T-helper 2 cell treated with Interferon-gamma antibody and Interleukin-4, amounts not matched to agents 5 μg/mL and 100 μg/mL, for 36 hours (primary cell): ENCODE measurements around the gene BSCL2.
A peak's percentile ranks its signal among the peaks of the same experiment; 100 is the strongest.
"Not testable (repeated sequence)": the region's sequence is repeated elsewhere in the genome, so short reads cannot be mapped to it uniquely, and the experiment has no call there.

Experiments
- DNase-seq: peaks from one replicate; pipeline ENCODE4 v3.0.0; 2021; ENCODE audit warnings: low spot score
- H3K27ac Mint-ChIP-seq: one replicate; pipeline ENCODE4 v1.8.0; 2021; ENCODE audit warnings: mild to moderate bottlenecking, mixed read lengths
- H3K27me3 Mint-ChIP-seq: one replicate; pipeline ENCODE4 v1.8.0; 2021; ENCODE audit warnings: low read depth, mixed read lengths
- H3K36me3 Mint-ChIP-seq: one replicate; pipeline ENCODE4 v1.8.0; 2021; ENCODE audit warnings: low read depth, mixed read lengths
- H3K4me1 Mint-ChIP-seq: one replicate; pipeline ENCODE4 v1.8.0; 2021; ENCODE audit warnings: low read depth, mixed read lengths
- H3K4me3 Mint-ChIP-seq: one replicate; pipeline ENCODE4 v1.8.0; 2022; ENCODE audit warnings: mild to moderate bottlenecking, moderate library complexity, mixed read lengths
- H3K9me3 Mint-ChIP-seq: one replicate; pipeline ENCODE4 v1.8.0; 2021; ENCODE audit warnings: mixed read lengths

BSCL2 gene

DNA sequence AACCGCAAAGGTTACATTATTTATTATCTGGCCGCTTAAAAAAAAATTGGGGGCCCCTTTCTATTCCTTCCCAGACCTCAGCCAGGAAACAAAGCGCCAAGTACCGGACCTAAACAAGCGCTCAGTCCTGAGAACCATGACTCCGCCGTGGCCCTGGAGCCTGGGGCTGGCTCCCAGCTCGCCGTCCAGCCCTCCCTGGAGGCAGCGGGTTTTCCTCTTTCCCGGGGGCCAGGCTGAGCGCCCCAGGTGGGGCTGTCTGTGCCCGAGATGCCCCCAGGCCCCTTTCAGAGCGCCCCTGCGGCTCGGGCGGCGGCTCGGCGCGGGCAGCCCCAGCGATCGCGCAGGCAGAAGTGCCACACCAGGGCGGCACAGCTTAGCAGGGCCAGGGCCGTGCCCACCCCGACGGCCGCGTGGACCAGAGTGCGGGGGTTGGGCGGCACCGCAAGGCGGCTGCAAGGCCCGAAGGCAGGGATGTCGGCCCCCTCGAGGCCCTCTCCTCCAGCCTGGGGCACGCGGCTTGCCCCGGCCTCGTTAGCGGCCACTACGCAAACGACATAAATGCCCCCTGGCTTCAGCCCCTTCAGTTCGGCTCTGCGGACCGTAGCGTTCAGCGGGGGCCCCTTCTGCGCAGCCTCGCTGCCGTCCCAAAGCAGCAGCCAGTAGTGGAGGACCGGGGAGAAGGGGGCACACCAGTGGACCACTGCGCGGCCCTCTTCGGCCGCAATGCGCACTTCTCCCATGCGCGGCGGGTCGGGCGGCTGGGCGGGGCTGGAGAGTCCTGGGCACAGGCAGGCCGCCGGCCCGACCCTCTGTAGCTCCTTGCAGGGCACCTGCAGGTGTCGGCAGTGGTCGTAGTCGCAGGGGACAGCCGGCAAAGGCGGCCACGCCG lies 19.5 kb downstream of the BSCL2 start:
- H3K27ac Mint-ChIP-seq = no peak overlapping the region
- H3K36me3 Mint-ChIP-seq = peaks cover 14% of the 10 kb centered on the region
- H3K4me1 Mint-ChIP-seq = no peaks in the 10 kb centered on the region
- H3K27me3 Mint-ChIP-seq = peaks cover 9% of the 10 kb centered on the region
- no peak for DNase-seq
- H3K9me3 Mint-ChIP-seq = no peaks in the 10 kb centered on the region
- no peak overlapping the region for H3K4me3 Mint-ChIP-seq

DNA sequence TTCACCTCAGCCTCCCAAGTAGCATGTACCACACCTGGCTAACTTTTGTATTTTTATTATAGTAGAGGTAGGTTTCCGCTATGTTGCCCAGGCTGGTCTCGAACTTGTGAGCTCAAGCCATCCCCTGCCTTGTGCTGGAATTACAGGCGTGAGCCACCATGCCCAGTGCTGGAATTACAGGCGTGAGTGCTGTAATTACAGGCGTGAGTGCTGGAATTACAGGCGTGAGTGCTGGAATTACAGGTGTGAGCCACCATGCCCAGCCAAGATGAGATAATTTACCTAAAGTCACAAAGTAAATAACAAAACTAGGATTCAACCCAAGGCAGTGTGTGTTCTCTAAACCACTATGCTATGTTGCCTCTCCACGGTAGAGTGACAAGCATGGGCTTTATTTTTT lies 24.7 kb downstream of the BSCL2 start:
- peaks cover 18% of the 10 kb centered on the region for H3K4me1 Mint-ChIP-seq
- DNase-seq = no peak
- H3K27ac Mint-ChIP-seq = no peak overlapping the region
- H3K36me3 Mint-ChIP-seq = peaks cover 8% of the 10 kb centered on the region
- H3K27me3 Mint-ChIP-seq = peaks cover 5% of the 10 kb centered on the region
- H3K9me3 Mint-ChIP-seq = no peaks in the 10 kb centered on the region
- H3K4me3 Mint-ChIP-seq = no peak overlapping the region

DNA sequence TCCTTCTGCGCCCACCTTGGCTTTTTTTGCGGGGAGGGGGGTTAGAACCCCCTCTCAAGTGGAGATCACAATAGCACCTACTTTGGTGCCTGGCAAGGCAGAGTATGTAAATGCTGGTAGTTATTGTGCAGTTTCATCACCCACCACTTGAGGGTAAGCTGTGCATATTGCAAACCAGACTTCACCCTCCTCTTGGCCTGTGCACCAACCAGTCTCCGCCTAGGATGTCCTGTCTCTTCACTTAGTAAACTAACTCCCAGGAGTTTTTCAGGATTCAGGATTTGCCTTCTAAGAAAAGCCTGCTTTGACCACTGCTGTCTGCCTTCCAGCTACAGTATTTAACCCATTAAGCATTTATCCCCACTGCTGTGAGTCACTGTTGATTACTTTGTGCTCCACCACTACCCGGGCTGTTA lies 26.4 kb downstream of the BSCL2 start:
- H3K4me3 Mint-ChIP-seq = peak overlapping the region; percentile 64
- H3K4me1 Mint-ChIP-seq = peaks cover 30% of the 10 kb centered on the region
- peak overlapping the region; percentile 80 for H3K27ac Mint-ChIP-seq
- no peaks in the 10 kb centered on the region for H3K27me3 Mint-ChIP-seq
- peak; percentile 32 for DNase-seq
- H3K9me3 Mint-ChIP-seq = no peaks in the 10 kb centered on the region
- H3K36me3 Mint-ChIP-seq = peaks cover 20% of the 10 kb centered on the region

DNA sequence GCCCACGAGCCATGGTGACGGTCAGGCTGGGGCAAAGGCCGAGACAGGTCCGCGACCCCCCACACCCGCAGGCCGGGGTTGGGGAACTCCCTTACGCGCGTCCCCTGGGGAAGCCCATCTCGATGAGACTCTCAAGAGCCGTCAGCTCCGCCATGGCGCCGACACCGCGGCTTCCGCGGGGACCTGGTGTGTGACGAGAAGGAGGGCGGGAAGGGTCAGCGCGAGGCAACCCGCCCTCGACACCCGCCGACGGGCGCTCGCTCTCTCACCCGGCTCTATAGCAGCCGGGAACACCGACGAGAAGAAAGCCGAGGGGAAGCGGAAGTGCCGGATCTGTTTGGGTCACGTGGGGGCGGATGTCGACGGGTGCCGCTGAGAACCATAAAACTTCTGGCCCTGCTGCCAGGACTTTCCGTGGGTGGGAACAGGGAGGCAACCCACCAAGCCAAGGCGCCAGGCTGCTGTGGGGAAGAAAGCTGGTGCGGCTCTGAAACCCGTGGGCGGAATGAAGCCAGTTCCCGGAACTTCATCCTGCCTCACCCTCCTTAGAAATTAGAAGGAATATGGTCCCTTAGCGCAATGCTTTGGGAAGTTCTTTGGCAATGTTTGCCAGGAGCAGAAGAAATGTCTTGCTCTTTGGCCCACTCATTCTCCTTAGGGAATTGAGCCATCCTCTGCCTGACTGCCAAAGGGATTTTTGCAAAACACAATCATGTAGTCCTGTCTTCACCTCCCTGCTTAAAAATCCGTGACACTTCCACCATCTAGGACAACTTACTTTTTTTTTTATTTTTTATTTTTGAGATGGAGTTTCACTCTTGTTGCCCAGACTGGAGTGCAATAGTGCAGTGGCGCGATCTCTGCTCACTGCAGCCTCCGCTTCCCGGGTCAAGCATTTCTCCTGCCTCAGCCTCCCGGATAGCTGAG lies 28.2 kb downstream of the BSCL2 start, which contains the start of gene UBXN1:
UBXN1 (minus strand) TSS at position 304 of the 927 bp plus-strand sequence; CDS start at position 154, 150 bp downstream.
- H3K9me3 Mint-ChIP-seq = no peaks in the 10 kb centered on the region

DNA sequence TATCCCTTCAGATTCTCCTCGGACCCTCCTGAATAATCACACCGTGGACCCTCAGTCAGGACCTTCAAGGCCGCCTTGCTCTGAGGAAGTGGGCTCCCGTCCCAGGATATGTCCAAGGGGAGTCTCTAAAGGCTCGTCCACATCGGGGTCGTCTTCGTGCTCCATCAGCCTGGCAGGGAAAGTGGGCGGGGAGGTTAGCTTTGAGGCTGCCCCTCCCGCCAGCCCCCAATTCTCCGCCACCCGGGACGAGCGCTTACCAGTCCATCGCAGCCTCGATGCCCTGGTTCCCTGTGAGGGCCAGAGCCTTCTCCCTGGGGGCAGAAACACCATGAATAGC lies 28.8 kb downstream of the BSCL2 start:
- H3K27me3 Mint-ChIP-seq = no peaks in the 10 kb centered on the region
- peak overlapping the region; percentile 93 for H3K4me3 Mint-ChIP-seq
- DNase-seq = no peak
- H3K4me1 Mint-ChIP-seq = peaks cover 36% of the 10 kb centered on the region
- H3K27ac Mint-ChIP-seq = peak overlapping the region; percentile 92
- H3K36me3 Mint-ChIP-seq = peaks cover 30% of the 10 kb centered on the region
- H3K9me3 Mint-ChIP-seq = no peaks in the 10 kb centered on the region

More for the DNA sequence above, 28.2 kb downstream of the BSCL2 start, which contains the start of gene UBXN1:
- H3K4me1 Mint-ChIP-seq = peaks cover 34% of the 10 kb centered on the region
- peaks cover 27% of the 10 kb centered on the region for H3K36me3 Mint-ChIP-seq
- peak; percentile 86 for DNase-seq
- H3K27me3 Mint-ChIP-seq = no peaks in the 10 kb centered on the region
- H3K27ac Mint-ChIP-seq = peak within 1 kb of the TSS; percentile 92
- peak within 1 kb of the TSS; percentile 93 for H3K4me3 Mint-ChIP-seq

DNA sequence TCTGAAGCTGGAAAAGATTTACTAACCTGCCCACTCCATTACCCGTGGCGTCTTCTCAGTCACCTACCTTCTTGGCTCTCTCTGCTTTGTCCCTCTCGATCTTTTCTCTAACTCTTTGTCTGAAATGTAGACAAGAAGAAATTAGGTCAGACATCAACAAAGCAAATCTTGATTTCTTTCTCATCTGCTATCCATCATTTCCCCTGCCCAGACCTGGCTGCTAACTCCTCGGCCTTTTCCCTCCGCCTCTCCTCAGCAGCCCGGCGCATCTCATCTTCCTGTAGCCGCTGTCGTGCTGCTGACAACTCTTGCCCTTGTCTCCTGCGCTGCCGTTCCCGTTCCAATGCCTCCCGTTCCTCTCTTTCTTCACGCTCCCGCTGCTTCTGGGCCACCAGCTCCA lies 29.5 kb downstream of the BSCL2 start:
- Mint-ChIP-seq H3K27ac (peak overlapping the region; percentile 92), H3K4me1 (peaks cover 41% of the 10 kb centered on the region), H3K4me3 (peak overlapping the region; percentile 93), H3K27me3 (no peaks in the 10 kb centered on the region), H3K9me3 (no peaks in the 10 kb centered on the region), H3K36me3 (peaks cover 31% of the 10 kb centered on the region)
- no peak for DNase-seq

DNA sequence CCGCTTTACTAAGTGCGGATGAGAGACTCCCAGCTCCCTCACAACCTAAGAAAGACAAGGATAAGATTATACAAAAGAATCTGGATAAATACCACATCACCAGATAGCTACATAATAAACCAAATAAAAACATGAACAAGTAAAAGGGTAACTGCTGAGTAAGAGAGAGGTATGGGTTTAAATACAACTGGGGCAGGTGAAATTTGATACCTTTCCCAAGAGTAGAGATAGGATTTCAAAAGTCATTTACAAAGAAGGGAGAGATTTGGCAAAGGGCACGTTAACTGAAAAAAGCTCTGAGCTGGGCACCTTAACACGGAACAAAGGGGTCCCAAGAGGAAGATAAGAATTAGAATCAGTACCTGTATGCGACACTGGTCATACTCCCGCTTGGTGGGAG lies 30.1 kb downstream of the BSCL2 start:
- H3K27me3 Mint-ChIP-seq = no peaks in the 10 kb centered on the region
- DNase-seq = no peak
- H3K27ac Mint-ChIP-seq = peak overlapping the region; percentile 51
- H3K36me3 Mint-ChIP-seq = peaks cover 36% of the 10 kb centered on the region
- H3K4me3 Mint-ChIP-seq = peak overlapping the region; percentile 67
- H3K4me1 Mint-ChIP-seq = peaks cover 44% of the 10 kb centered on the region
- H3K9me3 Mint-ChIP-seq = no peaks in the 10 kb centered on the region

DNA sequence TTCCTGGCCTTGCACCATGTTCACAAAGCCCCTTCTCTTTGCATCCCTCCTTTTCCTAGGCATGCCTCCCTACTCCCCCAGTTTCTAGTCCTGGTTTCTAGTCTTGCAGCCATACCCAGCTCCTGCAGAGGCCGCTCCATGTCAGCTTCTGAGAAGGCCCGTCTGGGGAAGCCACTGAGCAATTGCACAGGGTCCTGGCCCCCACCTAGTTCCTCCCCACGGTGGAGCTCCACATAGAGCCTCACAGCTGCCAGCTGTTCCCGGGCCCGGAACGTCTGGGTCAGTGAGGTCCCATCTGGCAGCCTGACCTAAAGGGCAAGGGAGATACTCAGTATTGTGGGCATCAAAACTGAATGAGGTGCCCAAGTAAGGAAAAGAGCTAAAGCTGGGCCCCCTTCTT lies 30.5 kb downstream of the BSCL2 start:
- Mint-ChIP-seq H3K4me3 (peak overlapping the region; percentile 67), H3K27me3 (no peaks in the 10 kb centered on the region), H3K27ac (no peak overlapping the region), H3K36me3 (peaks cover 39% of the 10 kb centered on the region), H3K4me1 (peaks cover 44% of the 10 kb centered on the region), H3K9me3 (no peaks in the 10 kb centered on the region)
- DNase-seq = no peak

DNA sequence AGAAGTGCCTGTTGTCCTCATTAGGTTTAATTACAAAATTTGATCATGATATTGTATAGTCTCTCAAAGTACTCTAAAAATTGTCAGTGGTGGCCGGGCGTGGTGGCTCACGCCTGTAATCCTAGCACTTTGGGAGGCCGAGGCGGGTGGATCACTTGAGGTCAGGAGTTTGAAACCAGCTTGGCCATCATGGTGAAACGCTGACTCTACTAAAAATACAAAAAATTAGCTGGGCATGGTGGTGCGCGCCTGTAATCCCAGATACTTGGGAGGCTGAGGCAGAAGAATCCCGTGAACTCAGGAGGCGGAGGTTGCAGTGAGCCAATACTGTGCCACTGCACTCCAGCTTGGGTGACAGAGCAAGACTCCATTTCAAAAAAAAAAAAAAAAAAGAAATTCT lies 31.8 kb downstream of the BSCL2 start:
- H3K36me3 Mint-ChIP-seq = peaks cover 44% of the 10 kb centered on the region
- not testable (repeated sequence) for H3K27me3 Mint-ChIP-seq, H3K4me3 Mint-ChIP-seq, DNase-seq, H3K9me3 Mint-ChIP-seq, H3K27ac Mint-ChIP-seq
- H3K4me1 Mint-ChIP-seq = peaks cover 43% of the 10 kb centered on the region

DNA sequence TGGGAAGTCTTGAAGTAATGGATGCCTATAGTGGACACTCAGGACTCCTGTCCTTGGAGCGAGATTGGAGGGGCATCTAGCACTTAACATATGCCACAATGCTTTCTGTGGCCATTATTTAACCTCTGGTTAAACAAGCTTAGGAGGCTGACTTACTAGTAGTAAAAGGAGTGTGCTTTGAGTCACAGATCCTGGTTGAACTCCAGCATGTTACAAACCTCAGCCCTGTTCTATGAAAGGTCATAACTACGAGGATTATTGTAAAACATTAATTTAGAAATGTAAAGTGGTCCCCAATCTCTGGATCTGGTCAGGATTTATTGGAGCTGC lies 34.1 kb downstream of the BSCL2 start:
- Mint-ChIP-seq H3K27ac (no peak overlapping the region), H3K36me3 (peaks cover 45% of the 10 kb centered on the region), H3K4me3 (peak overlapping the region; percentile 98), H3K9me3 (no peaks in the 10 kb centered on the region), H3K27me3 (no peaks in the 10 kb centered on the region), H3K4me1 (peaks cover 45% of the 10 kb centered on the region)
- no peak for DNase-seq

DNA sequence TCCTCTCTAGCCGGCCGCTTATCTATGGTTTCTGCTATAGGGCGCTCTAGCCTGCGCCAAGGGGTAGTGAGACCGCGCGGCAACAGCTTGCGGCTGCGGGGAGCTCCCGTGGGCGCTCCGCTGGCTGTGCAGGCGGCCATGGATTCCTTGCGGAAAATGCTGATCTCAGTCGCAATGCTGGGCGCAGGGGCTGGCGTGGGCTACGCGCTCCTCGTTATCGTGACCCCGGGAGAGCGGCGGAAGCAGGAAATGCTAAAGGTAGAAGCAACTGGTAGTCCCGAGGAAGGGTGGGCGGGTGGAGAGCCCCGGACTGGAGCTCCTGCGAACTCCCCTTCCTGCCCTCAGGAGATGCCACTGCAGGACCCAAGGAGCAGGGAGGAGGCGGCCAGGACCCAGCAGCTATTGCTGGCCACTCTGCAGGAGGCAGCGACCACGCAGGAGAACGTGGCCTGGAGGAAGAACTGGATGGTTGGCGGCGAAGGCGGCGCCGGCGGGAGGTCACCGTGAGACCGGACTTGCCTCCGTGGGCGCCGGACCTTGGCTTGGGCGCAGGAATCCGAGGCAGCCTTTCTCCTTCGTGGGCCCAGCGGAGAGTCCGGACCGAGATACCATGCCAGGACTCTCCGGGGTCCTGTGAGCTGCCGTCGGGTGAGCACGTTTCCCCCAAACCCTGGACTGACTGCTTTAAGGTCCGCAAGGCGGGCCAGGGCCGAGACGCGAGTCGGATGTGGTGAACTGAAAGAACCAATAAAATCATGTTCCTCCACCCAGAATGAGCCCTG lies 35.4 kb downstream of the BSCL2 start, which contains the start of the genes LBHD1 and UQCC3:
LBHD1 (minus strand) TSS at position 660 of the 782 bp plus-strand sequence. CDS start 2,236 bp downstream, outside the sequence.
UQCC3 (plus strand) TSS at position 66 of the 782 bp plus-strand sequence; CDS start at position 139, 73 bp downstream.
- Mint-ChIP-seq H3K4me3 (peak within 1 kb of the TSS; percentile 98), H3K4me1 (peaks cover 44% of the 10 kb centered on the region), H3K9me3 (no peaks in the 10 kb centered on the region), H3K27me3 (no peaks in the 10 kb centered on the region), H3K36me3 (peaks cover 40% of the 10 kb centered on the region), H3K27ac (peak within 1 kb of the TSS; percentile 92)
- peak; percentile 76 for DNase-seq

DNA sequence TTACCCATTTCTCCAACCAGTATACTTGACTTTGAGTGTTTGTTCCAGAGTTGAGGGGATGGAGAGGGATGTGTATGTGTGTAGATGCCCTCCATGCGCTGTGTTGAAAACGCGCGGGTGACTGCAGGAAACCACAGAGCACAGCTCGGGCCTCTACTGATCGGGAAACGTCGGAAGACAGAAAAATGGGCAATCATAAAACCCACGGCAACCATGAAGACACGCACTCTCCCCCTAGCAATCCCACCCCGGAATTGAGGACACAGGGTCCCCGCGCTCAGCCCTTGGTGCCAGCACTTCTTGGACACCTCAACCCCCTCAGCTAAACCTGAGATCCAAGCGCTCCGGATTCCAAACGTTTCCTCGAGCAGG lies 36.0 kb downstream of the BSCL2 start:
- Mint-ChIP-seq H3K4me1 (peaks cover 43% of the 10 kb centered on the region), H3K9me3 (no peaks in the 10 kb centered on the region), H3K27me3 (no peaks in the 10 kb centered on the region)

DNA sequence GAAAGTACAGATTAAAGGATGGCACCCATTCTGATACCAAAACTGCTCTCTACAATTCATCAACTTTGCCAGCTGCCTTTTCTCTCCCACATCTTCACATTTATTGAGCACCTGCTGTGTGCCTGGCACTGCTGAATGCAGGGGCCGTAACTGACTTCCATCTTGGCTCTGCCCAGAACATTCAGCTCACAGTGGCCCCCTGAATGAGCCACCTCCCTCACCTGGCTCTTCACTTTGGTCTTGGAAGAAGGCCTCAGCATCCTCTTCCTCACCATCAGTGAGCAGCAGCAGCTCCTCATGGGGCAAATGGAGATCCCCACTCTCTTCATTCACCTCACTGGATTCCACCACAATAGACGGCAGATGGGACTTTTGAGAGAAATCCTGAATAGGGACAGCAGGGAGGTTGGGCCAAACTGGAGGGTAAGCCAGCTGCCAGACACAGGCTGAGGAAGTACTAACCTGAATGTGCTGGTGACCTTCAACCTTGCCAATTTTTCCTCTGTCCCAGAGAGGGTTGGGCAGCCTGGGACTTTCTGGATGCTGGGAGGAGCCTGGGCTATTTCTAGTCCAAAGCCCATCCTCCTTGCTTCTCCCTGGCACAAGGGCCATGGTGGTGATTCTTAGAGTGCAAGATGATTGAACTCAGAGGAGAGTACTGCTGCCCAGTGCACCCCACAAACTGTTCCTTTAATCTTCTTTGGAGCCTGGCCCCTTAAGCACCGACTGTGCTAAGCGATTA lies 37.6 kb downstream of the BSCL2 start:
- Mint-ChIP-seq H3K36me3 (peaks cover 46% of the 10 kb centered on the region), H3K27me3 (no peaks in the 10 kb centered on the region), H3K4me3 (peak overlapping the region; percentile 98), H3K4me1 (peaks cover 38% of the 10 kb centered on the region), H3K9me3 (no peaks in the 10 kb centered on the region), H3K27ac (peak overlapping the region; percentile 92)
- no peak for DNase-seq

More for the DNA sequence above, 36.0 kb downstream of the BSCL2 start:
- H3K4me3 Mint-ChIP-seq = peak overlapping the region; percentile 98
- H3K27ac Mint-ChIP-seq = peak overlapping the region; percentile 92
- H3K36me3 Mint-ChIP-seq = peaks cover 42% of the 10 kb centered on the region
- DNase-seq = no peak
